Right lobe of liver (tissue), 4 donors: ENCODE measurements around the gene RBMS2.

Experiments used
- POLR2A ChIP-seq: fragments of 450-650 bp; IDR thresholded peaks from one replicate; pipeline ENCODE4 v1.6.1; 2017; ENCODE audit warnings: antibody characterized with exemption, mild to moderate bottlenecking
- TF ChIP-seq, protein P1 (sequence below), 4 donors: fragments of 200-600 bp in 3 of 4; fragments of 450-650 bp in 1 of 4; IDR thresholded peaks; one replicate each; pipeline versions ENCODE4 v1.5.1 to v1.8.0; 2016 to 2022; ENCODE audit warnings: antibody characterized with exemption in 4 of 4, mild to moderate bottlenecking in 2 of 4
- donor health status: DM: no; HTN: no; CAD: no.
- donor health status: DM: no; HTN: no; CAD: no.
- donor health status: DM: no; HTN: yes; CAD: no.

DNA sequence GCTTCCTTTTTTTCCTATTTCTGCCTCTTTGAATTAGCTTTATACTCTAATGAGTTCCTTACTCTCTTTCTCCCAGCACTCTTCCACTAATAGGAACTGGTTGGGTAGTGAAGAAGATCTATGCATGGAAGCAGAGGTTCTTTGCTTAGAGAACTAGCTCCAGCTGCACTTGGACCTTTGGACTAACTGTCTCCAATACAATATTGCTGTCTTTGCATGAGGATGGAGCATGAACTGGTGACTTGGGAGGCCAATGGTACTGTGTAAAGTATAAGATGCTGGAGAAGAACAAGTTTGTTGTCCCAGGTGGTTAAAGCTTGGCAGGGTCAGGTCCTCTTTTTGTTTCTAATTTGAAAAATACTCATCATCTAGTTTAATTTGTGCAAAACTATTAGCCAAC lies 31.3 kb upstream of the RBMS2 start:
- TF ChIP-seq, protein P1, sequence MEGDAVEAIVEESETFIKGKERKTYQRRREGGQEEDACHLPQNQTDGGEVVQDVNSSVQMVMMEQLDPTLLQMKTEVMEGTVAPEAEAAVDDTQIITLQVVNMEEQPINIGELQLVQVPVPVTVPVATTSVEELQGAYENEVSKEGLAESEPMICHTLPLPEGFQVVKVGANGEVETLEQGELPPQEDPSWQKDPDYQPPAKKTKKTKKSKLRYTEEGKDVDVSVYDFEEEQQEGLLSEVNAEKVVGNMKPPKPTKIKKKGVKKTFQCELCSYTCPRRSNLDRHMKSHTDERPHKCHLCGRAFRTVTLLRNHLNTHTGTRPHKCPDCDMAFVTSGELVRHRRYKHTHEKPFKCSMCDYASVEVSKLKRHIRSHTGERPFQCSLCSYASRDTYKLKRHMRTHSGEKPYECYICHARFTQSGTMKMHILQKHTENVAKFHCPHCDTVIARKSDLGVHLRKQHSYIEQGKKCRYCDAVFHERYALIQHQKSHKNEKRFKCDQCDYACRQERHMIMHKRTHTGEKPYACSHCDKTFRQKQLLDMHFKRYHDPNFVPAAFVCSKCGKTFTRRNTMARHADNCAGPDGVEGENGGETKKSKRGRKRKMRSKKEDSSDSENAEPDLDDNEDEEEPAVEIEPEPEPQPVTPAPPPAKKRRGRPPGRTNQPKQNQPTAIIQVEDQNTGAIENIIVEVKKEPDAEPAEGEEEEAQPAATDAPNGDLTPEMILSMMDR (IDR thresholded peaks at IDR 0.05): no peak
- no peak for TF ChIP-seq POLR2A
